Central memory CD8-positive, alpha-beta T cell (primary cell): ENCODE results near the gene FSTL4.
"Not testable (repeated sequence)": the region's sequence is repeated elsewhere in the genome, so short reads cannot be mapped to it uniquely, and the experiment has no call there.

ENCODE experiments used
- ATAC-seq: fragments of 150-1000 bp; cut with Tn5 transposase; replicated peaks from 2 replicates; pipeline ENCODE4 v1.10.0; 2022; ENCODE audit warnings: mild to moderate bottlenecking, moderate FRiP score, moderate number of reproducible peaks; ENCODE audit not compliant: poor library complexity, severe bottlenecking; ENCODE audit errors: extremely low read depth
- DNase-seq, 2 donors: peaks; one replicate each; pipeline ENCODE4 v3.0.0; 2021; ENCODE audit warnings: low spot score in 2 of 2
- H3K27ac Mint-ChIP-seq: one replicate; pipeline ENCODE4 v1.8.0; 2022; ENCODE audit warnings: low read depth, mild to moderate bottlenecking, moderate library complexity, mixed read lengths
- H3K27me3 Mint-ChIP-seq: one replicate; pipeline ENCODE4 v1.8.0; 2022; ENCODE audit warnings: mixed read lengths
- H3K36me3 Mint-ChIP-seq: one replicate; pipeline ENCODE4 v1.8.0; 2022; ENCODE audit warnings: mild to moderate bottlenecking, moderate library complexity, mixed read lengths; ENCODE audit not compliant: insufficient read depth
- H3K4me1 Mint-ChIP-seq: one replicate; pipeline ENCODE4 v1.8.0; 2022; ENCODE audit warnings: mixed read lengths
- H3K4me3 Mint-ChIP-seq: one replicate; pipeline ENCODE4 v1.8.0; 2022; ENCODE audit warnings: mild to moderate bottlenecking, moderate library complexity, mixed read lengths
- H3K9me3 Mint-ChIP-seq: one replicate; pipeline ENCODE4 v1.8.0; 2022; ENCODE audit warnings: mixed read lengths

The FSTL4 gene

DNA sequence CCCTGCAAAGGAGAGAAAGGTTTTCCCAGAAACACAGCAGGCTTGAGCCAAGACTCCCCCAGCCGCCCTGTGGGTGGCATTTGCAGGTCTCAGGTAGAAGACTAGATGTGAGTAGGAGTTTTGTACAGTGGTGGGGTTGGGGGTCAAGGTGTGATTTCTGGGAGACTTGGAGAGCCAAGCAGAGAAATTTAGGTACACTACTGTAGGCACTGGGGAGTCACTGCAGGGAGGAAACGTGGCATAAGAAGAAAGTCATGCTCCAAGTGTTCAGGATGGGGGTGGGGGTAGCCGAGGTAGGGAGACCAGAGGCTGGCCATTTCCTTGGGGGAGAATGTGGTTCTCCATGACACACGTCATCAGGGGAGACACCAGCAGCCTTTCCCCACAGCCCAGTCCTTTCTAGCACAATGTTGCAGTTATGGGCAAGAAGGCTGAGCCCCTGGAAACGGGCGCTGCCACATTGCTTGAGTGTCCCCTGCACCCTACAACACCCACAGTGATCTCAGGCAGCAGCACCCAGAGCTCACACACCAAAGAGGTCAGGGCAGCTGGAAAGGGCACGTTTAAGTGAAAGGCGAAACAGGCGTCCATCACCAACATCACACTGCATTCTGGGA lies 210.5 kb downstream of the FSTL4 start:
- no peak overlapping the region for H3K4me3 Mint-ChIP-seq
- no peak overlapping the region for H3K27ac Mint-ChIP-seq
- DNase-seq, result no peak
- ATAC-seq, result no peak
- no peaks in the 10 kb centered on the region for H3K36me3 Mint-ChIP-seq
- H3K4me1 Mint-ChIP-seq, result peaks cover 4% of the 10 kb centered on the region
- H3K9me3 Mint-ChIP-seq, result no peaks in the 10 kb centered on the region
- no peaks in the 10 kb centered on the region for H3K27me3 Mint-ChIP-seq

DNA sequence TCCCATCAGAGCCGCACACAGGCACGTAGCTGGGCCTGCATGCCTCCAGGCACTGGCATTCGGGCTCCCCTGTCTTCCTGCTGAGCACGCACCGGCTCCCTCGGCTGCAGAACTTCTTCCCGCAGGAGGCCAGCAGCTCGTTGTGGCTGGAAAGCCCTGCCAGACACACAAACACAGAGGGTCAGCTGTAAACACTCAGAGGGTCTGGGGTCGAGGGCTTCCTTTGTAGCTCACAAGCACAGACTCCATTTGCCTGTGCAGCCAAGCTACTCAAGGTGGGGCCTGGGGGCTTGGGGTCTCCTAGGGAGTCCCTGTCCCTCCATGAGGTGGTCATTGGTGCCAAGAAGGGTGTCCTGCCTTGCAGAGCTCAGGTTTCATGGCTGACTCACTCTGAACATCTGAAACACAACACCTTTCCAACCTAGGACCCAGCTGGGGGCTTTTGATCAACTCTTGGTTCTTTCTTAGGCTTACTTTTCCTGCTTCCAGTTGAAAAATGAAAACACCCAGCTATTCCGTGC lies 211.4 kb downstream of the FSTL4 start:
- Mint-ChIP-seq H3K4me1 (peaks cover 4% of the 10 kb centered on the region), H3K27ac (no peak overlapping the region), H3K4me3 (no peak overlapping the region), H3K27me3 (no peaks in the 10 kb centered on the region), H3K9me3 (no peaks in the 10 kb centered on the region), H3K36me3 (no peaks in the 10 kb centered on the region)
- ATAC-seq, result no peak
- no peak for DNase-seq

DNA sequence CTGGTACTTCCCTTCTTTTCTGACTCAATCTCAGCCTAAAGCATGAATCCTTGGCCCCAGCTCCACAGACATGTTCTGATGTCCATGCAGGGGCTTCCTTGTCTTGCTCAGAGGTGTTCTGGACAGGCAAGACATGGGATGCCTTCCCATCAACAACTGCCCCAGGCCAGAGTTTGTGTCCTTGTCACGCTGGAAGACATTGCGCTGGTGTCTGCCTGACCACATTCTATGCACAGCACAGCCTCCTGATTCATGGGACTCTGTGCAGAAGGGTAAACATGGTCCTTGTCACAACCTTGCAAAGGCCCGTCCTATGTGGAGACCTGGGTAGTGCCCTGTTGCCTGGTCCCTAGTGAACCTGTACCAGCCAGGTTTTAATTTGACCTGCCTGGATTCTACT lies 212.2 kb downstream of the FSTL4 start:
- H3K27me3 Mint-ChIP-seq, result no peaks in the 10 kb centered on the region

DNA sequence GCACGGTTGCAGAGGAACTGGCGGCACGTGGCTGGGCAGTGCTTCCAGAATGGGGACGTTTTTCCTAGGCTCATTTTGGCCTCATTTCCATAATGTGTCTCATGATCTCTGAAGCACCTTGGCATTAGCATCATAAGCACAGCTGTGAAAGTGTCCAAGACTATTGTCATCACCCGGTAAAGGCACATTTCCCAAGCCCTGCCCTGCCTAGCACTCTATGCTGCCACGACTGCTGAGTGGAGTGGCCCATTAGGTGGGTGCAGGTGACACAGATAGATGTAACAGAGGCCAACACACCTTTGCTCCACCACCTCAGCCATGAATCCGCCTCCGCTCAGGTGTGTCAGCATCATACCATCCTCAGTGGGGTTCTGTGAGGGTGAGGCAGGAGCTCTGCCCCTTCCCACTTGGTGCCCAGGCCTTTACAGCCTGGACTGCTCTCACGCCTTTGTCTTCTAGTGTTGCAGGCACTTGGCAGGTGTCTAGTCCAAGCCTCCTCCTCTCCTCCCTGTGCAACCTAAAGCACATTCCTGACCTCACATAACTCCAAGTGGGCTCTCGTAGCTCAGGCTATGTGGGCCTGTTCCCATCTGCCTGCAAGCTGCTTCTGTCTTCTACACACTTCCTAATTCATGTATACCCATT lies 213.0 kb downstream of the FSTL4 start:
- no peaks in the 10 kb centered on the region for H3K36me3 Mint-ChIP-seq
- H3K27me3 Mint-ChIP-seq, result no peaks in the 10 kb centered on the region
- peaks cover 4% of the 10 kb centered on the region for H3K4me1 Mint-ChIP-seq
- DNase-seq (no peak), ATAC-seq (no peak)
- H3K9me3 Mint-ChIP-seq, result no peaks in the 10 kb centered on the region
- H3K27ac Mint-ChIP-seq, result no peak overlapping the region
- no peak overlapping the region for H3K4me3 Mint-ChIP-seq

More for the DNA sequence above, 212.2 kb downstream of the FSTL4 start:
- Mint-ChIP-seq H3K27ac (no peak overlapping the region), H3K4me3 (no peak overlapping the region), H3K4me1 (peaks cover 4% of the 10 kb centered on the region), H3K9me3 (no peaks in the 10 kb centered on the region), H3K36me3 (no peaks in the 10 kb centered on the region)
- ATAC-seq (no peak), DNase-seq (peak in 1 of 2 donors; percentile 4)

DNA sequence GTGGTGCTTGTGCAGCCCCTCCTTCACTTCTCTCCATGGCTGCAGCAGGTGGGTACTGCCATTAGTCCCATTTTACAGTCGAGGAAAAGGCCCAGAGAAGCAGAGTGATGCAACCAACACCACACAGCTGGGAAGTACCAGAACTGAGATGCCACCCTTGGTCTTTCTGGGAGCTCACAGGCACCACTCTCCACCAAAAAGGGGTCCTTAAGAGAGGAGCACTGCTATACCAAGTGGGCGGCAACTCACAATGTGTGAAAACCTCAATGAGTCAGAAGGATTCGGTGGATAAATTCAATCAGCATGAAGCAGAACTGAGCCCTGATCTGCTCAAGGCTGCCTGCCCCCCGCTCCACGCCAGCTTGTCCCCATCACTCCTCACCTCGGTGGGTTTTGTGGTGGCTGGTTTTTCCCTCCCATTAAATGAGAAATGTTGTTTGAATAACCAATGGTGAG lies 213.7 kb downstream of the FSTL4 start:
- ATAC-seq, result no peak
- peaks cover 4% of the 10 kb centered on the region for H3K4me1 Mint-ChIP-seq
- H3K4me3 Mint-ChIP-seq, result no peak overlapping the region
- no peak overlapping the region for H3K27ac Mint-ChIP-seq
- H3K9me3 Mint-ChIP-seq, result no peaks in the 10 kb centered on the region
- H3K36me3 Mint-ChIP-seq, result no peaks in the 10 kb centered on the region
- DNase-seq, result no peak
- no peaks in the 10 kb centered on the region for H3K27me3 Mint-ChIP-seq

DNA sequence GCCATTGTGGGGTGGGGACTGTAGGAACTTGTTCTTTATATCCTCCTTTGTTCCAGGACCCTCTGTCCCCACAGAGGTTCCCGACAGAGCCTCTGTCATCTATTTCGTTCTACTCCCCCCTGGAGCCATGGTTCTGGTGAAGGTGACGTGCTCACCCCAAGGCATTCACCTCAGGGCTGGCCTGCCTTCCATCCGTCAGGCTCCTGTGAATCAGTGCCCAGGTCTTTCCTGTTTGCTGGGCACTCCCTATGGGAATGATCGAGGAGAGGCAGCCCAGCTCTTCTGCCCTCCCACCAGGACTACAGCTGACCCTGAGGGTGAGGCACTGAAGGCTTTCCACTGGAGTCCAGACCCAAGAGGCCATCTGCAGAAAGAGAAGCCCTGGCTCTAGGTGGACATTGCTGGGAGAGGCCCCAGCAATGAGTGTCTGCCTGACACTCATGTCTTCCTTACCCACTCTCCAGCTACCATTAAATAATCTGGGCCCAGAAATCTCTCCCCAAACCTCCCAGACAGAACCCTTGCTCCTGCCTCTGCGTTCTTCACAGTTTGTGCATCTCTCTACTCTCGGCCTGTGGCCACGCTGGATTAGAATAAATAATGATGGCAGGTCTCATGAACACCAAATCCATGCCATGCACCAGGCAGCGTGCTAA lies 214.2 kb downstream of the FSTL4 start:
- no peaks in the 10 kb centered on the region for H3K27me3 Mint-ChIP-seq
- DNase-seq (no peak), ATAC-seq (no peak)
- no peak overlapping the region for H3K4me3 Mint-ChIP-seq
- H3K36me3 Mint-ChIP-seq, result no peaks in the 10 kb centered on the region
- H3K27ac Mint-ChIP-seq, result no peak overlapping the region
- peaks cover 4% of the 10 kb centered on the region for H3K4me1 Mint-ChIP-seq
- no peaks in the 10 kb centered on the region for H3K9me3 Mint-ChIP-seq

DNA sequence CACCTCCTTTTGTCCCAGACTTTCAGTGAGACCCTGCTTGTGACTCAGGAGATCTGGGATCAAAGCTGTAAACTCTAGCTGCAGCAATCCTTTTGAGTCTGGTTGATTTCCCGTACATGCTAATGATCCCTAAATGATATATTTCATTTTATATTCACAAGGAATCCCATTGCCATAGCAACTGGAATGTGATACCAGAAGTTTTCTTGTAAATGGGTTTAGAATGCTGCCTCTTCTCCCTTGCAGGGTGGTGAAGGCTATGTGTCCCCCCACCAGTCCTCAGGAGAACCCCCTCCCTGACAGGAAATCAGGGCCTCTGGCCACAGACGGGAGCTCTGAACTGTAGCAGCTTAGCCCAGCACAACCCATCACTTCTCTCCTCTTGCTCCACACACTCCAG lies 215.0 kb downstream of the FSTL4 start:
- H3K36me3 Mint-ChIP-seq, result no peaks in the 10 kb centered on the region
- no peak for DNase-seq
- no peak overlapping the region for H3K4me3 Mint-ChIP-seq
- no peak for ATAC-seq
- H3K9me3 Mint-ChIP-seq, result no peaks in the 10 kb centered on the region
- H3K27me3 Mint-ChIP-seq, result peaks cover 7% of the 10 kb centered on the region
- no peak overlapping the region for H3K27ac Mint-ChIP-seq
- peaks cover 4% of the 10 kb centered on the region for H3K4me1 Mint-ChIP-seq

DNA sequence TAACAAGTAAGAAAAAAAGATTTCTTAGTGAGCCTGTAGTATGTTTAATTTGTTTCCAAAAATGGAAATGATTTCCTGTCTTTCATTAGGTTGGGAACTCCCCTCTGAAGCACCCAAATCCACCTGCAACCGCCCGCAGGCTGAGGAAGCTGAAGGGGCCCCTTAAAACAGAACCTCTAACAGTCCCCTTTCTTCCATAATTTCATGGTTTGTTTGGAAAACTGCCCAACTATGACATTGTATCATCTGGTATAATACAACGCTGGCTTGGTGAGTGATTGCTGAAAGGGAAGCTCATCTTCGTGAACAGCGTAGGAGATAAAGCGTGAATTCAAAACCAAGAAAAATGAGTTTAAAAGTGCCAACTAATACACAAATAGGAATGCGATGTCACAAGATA lies 215.5 kb downstream of the FSTL4 start:
- Mint-ChIP-seq H3K36me3 (no peaks in the 10 kb centered on the region), H3K4me3 (no peak overlapping the region), H3K9me3 (no peaks in the 10 kb centered on the region), H3K27ac (no peak overlapping the region), H3K4me1 (peaks cover 4% of the 10 kb centered on the region), H3K27me3 (peaks cover 12% of the 10 kb centered on the region)
- DNase-seq (no peak), ATAC-seq (no peak)

DNA sequence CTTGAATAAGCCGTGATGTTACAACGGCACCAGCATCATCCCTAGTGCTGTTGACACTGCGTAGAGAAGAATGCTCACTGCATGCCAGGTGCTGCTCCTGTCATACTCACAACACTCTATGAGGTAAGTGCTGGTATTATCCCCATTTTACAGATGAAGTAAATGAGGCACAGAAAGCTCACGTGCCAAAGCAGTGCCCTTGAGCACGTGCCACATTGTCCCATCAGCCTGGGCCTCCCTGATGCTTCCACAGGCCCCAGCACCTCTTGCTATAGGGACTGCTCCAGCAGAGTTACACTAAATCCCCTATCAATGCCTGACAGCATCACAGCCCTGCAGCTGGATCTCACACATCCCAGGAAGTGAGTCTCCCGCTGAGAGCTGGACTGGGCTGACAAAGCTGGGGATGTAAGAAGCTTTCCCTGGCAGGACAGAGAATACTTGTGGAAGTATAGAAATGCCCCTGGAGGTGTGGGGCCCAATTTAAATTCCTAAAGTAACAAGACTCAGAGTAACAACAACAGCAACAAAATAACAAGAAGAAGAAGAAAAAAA lies 216.1 kb downstream of the FSTL4 start:
- peaks cover 4% of the 10 kb centered on the region for H3K4me1 Mint-ChIP-seq
- no peak for ATAC-seq
- no peak for DNase-seq
- no peak overlapping the region for H3K27ac Mint-ChIP-seq
- H3K36me3 Mint-ChIP-seq, result no peaks in the 10 kb centered on the region
- peaks cover 18% of the 10 kb centered on the region for H3K27me3 Mint-ChIP-seq
- H3K9me3 Mint-ChIP-seq, result no peaks in the 10 kb centered on the region
- no peak overlapping the region for H3K4me3 Mint-ChIP-seq

DNA sequence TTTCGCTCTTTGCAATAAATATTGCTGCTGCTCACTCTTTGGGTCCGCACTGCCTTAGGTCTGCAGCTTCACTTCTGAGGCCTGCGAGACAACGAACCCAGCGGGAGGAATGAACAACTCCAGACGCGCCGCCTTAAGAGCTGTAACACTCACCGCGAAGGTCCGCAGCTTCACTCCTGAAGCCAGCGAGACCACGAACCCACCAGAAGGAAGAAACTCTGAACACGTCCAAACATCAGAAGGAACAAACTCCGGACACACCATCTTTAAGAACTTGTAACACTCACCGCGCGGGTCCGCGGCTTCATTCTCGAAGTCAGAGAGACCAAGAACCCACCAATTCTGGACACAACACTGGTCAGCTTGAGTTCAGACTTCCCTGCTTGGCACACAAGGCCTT lies 217.1 kb downstream of the FSTL4 start:
- H3K9me3 Mint-ChIP-seq, H3K27ac Mint-ChIP-seq, H3K4me3 Mint-ChIP-seq, H3K4me1 Mint-ChIP-seq, ATAC-seq, DNase-seq, H3K36me3 Mint-ChIP-seq: not testable (repeated sequence)
- H3K27me3 Mint-ChIP-seq, result peaks cover 28% of the 10 kb centered on the region

DNA sequence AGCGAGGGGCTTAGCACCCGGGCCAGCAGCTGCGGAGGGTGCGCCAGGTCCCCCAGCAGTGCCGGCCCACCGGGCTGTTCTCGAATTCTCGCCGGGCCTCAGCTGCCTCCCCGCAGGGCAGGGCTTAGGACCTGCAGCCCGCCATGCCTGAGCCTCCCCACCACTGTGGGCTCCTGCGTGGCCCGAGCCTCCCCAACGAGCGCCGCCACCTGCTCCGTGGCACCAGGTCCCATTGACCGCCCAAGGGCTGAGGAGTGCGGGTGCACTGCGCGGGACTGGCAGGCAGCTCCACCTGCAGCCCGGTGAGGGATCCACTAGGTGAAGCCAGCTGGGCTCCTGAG lies 217.9 kb downstream of the FSTL4 start:
- H3K4me3 Mint-ChIP-seq, H3K9me3 Mint-ChIP-seq, H3K27ac Mint-ChIP-seq, H3K4me1 Mint-ChIP-seq, ATAC-seq, H3K36me3 Mint-ChIP-seq: not testable (repeated sequence)
- DNase-seq, result peak; percentile 5 to 7
- H3K27me3 Mint-ChIP-seq, result peaks cover 36% of the 10 kb centered on the region

DNA sequence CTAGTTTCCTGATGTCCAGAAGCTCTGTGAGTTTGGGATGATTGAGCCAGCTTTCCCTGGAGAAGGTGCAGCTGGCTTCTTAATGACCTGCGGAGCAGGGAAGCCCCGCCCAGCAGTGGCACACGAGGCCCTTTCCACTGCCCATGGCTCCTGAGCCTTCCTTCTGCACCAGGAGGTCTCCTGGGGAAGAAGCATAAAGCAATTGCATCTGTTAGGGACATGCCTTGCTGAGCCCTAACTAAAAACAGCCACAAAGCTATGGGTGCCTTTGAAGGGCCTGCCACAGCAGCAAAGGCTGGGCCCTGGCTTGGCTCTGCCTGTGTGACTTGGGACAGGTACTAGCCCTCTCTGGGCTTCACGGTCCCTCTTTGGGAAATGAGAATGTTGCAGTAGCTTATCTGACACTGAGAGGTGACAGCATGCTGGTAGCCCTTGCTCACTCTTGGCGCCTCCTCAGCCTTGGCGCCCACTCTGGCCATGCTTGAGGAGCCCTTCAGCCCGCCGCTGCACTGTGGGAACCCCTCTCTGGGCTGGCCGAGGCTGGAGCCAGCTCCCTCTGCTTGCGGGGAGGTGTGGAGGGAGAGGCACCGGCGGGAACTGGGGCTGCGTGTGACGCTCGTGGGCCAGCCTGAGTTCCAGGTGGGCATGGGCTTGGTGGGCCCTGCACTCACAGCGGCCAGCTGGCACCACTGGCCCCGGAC lies 218.4 kb downstream of the FSTL4 start:
- DNase-seq (peak in 1 of 2 donors; percentile 7), ATAC-seq (no peak)
- H3K27me3 Mint-ChIP-seq, result peaks cover 41% of the 10 kb centered on the region

More for the DNA sequence above, 218.4 kb downstream of the FSTL4 start:
- Mint-ChIP-seq H3K27ac (no peak overlapping the region), H3K9me3 (no peaks in the 10 kb centered on the region), H3K4me3 (no peak overlapping the region), H3K36me3 (no peaks in the 10 kb centered on the region), H3K4me1 (no peaks in the 10 kb centered on the region)
